ENCODE measurements around the gene ARSI.
A peak's percentile ranks its signal among the peaks of the same experiment; 100 is the strongest.

GRCh38 chr5:150256410-150257064 lies 46.2 kb downstream of the ARSI start:
- TF ChIP-seq, protein P1, sequence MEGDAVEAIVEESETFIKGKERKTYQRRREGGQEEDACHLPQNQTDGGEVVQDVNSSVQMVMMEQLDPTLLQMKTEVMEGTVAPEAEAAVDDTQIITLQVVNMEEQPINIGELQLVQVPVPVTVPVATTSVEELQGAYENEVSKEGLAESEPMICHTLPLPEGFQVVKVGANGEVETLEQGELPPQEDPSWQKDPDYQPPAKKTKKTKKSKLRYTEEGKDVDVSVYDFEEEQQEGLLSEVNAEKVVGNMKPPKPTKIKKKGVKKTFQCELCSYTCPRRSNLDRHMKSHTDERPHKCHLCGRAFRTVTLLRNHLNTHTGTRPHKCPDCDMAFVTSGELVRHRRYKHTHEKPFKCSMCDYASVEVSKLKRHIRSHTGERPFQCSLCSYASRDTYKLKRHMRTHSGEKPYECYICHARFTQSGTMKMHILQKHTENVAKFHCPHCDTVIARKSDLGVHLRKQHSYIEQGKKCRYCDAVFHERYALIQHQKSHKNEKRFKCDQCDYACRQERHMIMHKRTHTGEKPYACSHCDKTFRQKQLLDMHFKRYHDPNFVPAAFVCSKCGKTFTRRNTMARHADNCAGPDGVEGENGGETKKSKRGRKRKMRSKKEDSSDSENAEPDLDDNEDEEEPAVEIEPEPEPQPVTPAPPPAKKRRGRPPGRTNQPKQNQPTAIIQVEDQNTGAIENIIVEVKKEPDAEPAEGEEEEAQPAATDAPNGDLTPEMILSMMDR (IDR thresholded peaks at IDR 0.05), result peak; percentile 58
- TF ChIP-seq EZH2phosphoT487 (IDR thresholded peaks at IDR 0.05) (no peak), EZH2 (IDR thresholded peaks at IDR 0.05) (no peak)

Measured in neural progenitor cell (in vitro differentiated cells).